A673 (cell line): ENCODE results near the gene ZNF670.
"Not testable (repeated sequence)": the region's sequence is repeated elsewhere in the genome, so short reads cannot be mapped to it uniquely, and the experiment has no call there.

Experiments used
- EZH2 ChIP-seq: fragments of 200-600 bp; sonication (generic); IDR thresholded peaks from 2 replicates; pipeline ENCODE4 v1.6.1; 2017; ENCODE audit warnings: borderline replicate concordance, low read depth, mild to moderate bottlenecking, mixed read lengths, antibody characterized with exemption, low read length; ENCODE audit not compliant: poor library complexity, severe bottlenecking
- TF ChIP-seq, protein P1 (sequence below): fragments of 300-800, 200-600 bp; sonication (generic); conservative IDR thresholded peaks from 2 replicates; pipeline ENCODE4 v1.5.1; 2017; ENCODE audit warnings: low read depth, mild to moderate bottlenecking, antibody characterized with exemption, low read length, moderate library complexity, mixed read lengths

DNA sequence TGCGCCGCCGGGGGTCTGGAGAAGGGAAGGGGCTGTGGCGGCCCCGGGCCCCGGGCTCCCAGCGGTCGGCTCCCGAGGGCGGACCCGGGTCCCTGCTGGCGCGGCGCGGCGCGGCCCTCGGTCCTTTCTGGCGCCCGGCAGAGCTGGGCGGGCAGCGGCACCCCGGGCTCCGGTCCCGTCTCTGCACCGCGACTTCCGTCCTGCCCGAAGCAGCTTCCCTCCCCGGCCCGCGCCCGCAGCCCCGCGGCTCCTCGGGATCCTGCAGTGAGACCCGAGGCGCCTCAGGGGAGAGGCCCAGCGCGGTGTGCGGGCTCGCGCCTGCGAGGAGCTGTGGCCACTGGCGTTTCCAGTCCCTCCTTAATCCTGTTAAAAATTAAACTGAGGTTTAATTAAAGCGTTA lies 48.0 kb upstream of the ZNF670 start:
- TF ChIP-seq, protein P1, sequence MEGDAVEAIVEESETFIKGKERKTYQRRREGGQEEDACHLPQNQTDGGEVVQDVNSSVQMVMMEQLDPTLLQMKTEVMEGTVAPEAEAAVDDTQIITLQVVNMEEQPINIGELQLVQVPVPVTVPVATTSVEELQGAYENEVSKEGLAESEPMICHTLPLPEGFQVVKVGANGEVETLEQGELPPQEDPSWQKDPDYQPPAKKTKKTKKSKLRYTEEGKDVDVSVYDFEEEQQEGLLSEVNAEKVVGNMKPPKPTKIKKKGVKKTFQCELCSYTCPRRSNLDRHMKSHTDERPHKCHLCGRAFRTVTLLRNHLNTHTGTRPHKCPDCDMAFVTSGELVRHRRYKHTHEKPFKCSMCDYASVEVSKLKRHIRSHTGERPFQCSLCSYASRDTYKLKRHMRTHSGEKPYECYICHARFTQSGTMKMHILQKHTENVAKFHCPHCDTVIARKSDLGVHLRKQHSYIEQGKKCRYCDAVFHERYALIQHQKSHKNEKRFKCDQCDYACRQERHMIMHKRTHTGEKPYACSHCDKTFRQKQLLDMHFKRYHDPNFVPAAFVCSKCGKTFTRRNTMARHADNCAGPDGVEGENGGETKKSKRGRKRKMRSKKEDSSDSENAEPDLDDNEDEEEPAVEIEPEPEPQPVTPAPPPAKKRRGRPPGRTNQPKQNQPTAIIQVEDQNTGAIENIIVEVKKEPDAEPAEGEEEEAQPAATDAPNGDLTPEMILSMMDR = not testable (repeated sequence)
- not testable (repeated sequence) for TF ChIP-seq EZH2
